Karpas-422 (cell line): Measurements from ENCODE around the gene CDH6. TPM values are rescaled to one million over a fixed set of nuclear protein-coding genes. Genes with fewer than 3 reads are reported as not detected.

Source experiments
- DNase-seq: peaks from one replicate; pipeline ENCODE4 v3.0.0-alpha.2; 2015
- H2AFZ ChIP-seq: fragments of 200-600 bp; sonication (generic); 2 replicates; pipeline ENCODE4 v1.6.1; 2014; ENCODE audit warnings: antibody characterized with exemption, low read length, mixed read lengths
- H3K27ac ChIP-seq: fragments of 200-600 bp; sonication (generic); 2 replicates; pipeline ENCODE4 v1.5.1; 2014; ENCODE audit warnings: mild to moderate bottlenecking, low read length, moderate library complexity
- H3K27me3 ChIP-seq: fragments of 200-600 bp; sonication (generic); 2 replicates; pipeline ENCODE4 v1.6.1; 2014; ENCODE audit warnings: low read length, mixed read lengths
- H3K36me3 ChIP-seq: fragments of 200-600 bp; sonication (generic); 2 replicates; pipeline ENCODE4 v1.6.1; 2014; ENCODE audit warnings: low read length, mixed read lengths; ENCODE audit not compliant: insufficient read depth
- H3K4me1 ChIP-seq: fragments of 200-600 bp; sonication (generic); 2 replicates; pipeline ENCODE4 v1.6.1; 2014; ENCODE audit warnings: mild to moderate bottlenecking, low read length, mixed read lengths
- H3K4me2 ChIP-seq: fragments of 200-600 bp; sonication (generic); 2 replicates; pipeline ENCODE4 v1.6.1; 2014; ENCODE audit warnings: low read length, low read depth, mild to moderate bottlenecking; ENCODE audit not compliant: poor library complexity, severe bottlenecking
- H3K4me3 ChIP-seq: fragments of 200-600 bp; sonication (generic); 2 replicates; pipeline ENCODE4 v1.5.1; 2014; ENCODE audit warnings: mild to moderate bottlenecking, antibody characterized with exemption, low read length, mixed read lengths
- H3K79me2 ChIP-seq: fragments of 200-600 bp; sonication (generic); 2 replicates; pipeline ENCODE4 v1.6.1; 2014; ENCODE audit warnings: mild to moderate bottlenecking, low read length, mixed read lengths
- H3K9ac ChIP-seq: fragments of 200-600 bp; sonication (generic); 2 replicates; pipeline ENCODE4 v1.6.0; 2014; ENCODE audit warnings: low read length
- H3K9me2 ChIP-seq: fragments of 200-600 bp; sonication (generic), shearing (Covaris generic); replicated peaks from 2 replicates; pipeline ENCODE4 v1.6.0; 2014; ENCODE audit warnings: mild to moderate bottlenecking, low read length, moderate library complexity; ENCODE audit not compliant: insufficient read depth
- H3K9me3 ChIP-seq: fragments of 300-700, 200-600 bp; sonication (generic); 2 replicates; pipeline ENCODE4 v1.6.1; 2014; ENCODE audit warnings: low read length, mixed read lengths
- H4K20me1 ChIP-seq: fragments of 200-600 bp; sonication (generic); 2 replicates; pipeline ENCODE4 v1.6.1; 2014; ENCODE audit warnings: mild to moderate bottlenecking, antibody characterized with exemption, low read length, low read depth; ENCODE audit not compliant: insufficient read depth
- total RNA-seq: library from RNA; depleted of rRNA; stranded (reverse); fragments of >200 nt; shearing (Covaris generic); gene quantifications from 2 replicates; pipeline ENCODE4 v1.2.3, GENCODE V29; 2014; ENCODE audit warnings: low replicate concordance

CDH6 gene
- total RNA-seq, 1 experiment from 2014 or later: not detected

DNA sequence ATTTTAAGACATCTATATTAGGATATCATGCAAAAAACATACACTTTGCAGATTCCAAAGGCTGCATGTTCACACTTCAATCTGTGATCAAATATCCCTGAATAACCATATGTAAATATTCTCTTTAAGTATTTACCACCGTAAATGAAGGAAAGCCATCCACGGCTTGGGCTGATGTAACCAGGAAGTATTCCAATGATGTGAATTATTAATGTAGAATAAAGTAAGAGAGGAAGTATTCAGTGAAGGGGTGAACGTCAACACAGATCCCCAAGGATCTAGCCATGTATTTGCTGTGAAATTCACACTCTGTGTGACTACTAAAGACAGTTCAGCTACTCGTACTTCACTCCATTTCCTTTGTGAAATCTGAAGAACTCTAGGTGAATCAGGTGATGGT is 75.2 kb downstream of the CDH6 start:
- no peak overlapping the region for H3K4me3 ChIP-seq
- H3K36me3 ChIP-seq: no peaks in the 10 kb centered on the region
- no peak for DNase-seq
- no peak overlapping the region for H3K4me2 ChIP-seq
- no peaks in the 10 kb centered on the region for H3K79me2 ChIP-seq
- no peak overlapping the region for H3K9ac ChIP-seq
- H3K27me3 ChIP-seq: no peaks in the 10 kb centered on the region
- H3K27ac ChIP-seq: no peak overlapping the region
- H3K4me1 ChIP-seq: no peaks in the 10 kb centered on the region
- no peaks in the 10 kb centered on the region for H4K20me1 ChIP-seq
- no peak overlapping the region for H2AFZ ChIP-seq
- H3K9me2 ChIP-seq: no peaks in the 10 kb centered on the region
- H3K9me3 ChIP-seq: no peaks in the 10 kb centered on the region

DNA sequence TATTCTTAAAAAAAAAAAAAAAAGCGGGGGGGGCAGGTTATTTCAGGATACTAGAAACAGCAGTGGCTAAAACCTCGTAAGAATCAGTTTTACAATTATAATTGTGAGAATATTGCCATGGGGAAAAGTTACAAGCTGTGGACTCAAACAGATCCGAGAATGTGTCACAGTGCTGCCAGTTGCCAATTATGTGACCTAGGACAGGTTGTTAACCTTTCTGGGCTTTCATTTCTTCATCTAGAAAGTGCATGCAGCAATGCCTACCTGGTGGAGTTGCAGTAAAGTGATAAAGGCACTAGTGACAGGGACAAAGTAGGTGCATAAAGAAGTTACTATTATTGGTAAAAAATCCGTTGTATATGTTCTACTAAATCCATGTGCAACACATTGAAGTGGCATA is 75.8 kb downstream of the CDH6 start:
- no peaks in the 10 kb centered on the region for H3K9me2 ChIP-seq
- H4K20me1 ChIP-seq: no peaks in the 10 kb centered on the region
- H3K36me3 ChIP-seq: no peaks in the 10 kb centered on the region
- no peaks in the 10 kb centered on the region for H3K9me3 ChIP-seq
- no peak overlapping the region for H3K4me3 ChIP-seq
- H2AFZ ChIP-seq: no peak overlapping the region
- no peak overlapping the region for H3K9ac ChIP-seq
- no peak overlapping the region for H3K4me2 ChIP-seq
- H3K4me1 ChIP-seq: no peaks in the 10 kb centered on the region; the same call in 1 of the 2 replicates
- DNase-seq: no peak
- H3K27me3 ChIP-seq: no peaks in the 10 kb centered on the region
- H3K27ac ChIP-seq: no peak overlapping the region
- no peaks in the 10 kb centered on the region for H3K79me2 ChIP-seq

DNA sequence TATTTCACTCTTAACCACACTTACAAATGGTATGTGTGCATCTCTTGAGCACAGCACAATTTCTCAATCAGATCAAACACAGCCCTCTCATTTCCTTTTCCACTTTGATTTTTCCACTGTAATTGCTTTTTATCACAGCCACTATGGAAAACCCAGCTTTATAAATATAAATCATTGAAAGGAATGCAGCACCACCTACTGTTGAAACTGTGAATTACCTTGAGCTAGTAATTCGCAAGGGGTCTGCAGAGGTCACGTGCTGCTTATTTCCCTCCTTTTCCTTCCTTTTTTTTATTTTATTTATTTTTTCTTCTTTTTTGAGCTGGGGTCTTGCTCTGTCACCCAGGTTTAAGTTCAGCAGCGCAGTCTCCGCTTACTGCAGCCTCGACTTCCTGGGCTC is 76.9 kb downstream of the CDH6 start:
- Histone ChIP-seq H3K4me1 (no peaks in the 10 kb centered on the region; the same call in 1 of the 2 replicates), H3K9me2 (no peaks in the 10 kb centered on the region)
- DNase-seq: peak; percentile 68

GRCh38 chr5:31271567-31271966 is 78.1 kb downstream of the CDH6 start:
- no peaks in the 10 kb centered on the region; the same call in 1 of the 2 replicates for H3K4me1 ChIP-seq
- H3K27ac ChIP-seq: no peak overlapping the region
- H3K9me2 ChIP-seq: no peaks in the 10 kb centered on the region
- H3K36me3 ChIP-seq: no peaks in the 10 kb centered on the region
- no peak for DNase-seq
- no peaks in the 10 kb centered on the region for H3K9me3 ChIP-seq
- no peaks in the 10 kb centered on the region for H3K27me3 ChIP-seq
- H4K20me1 ChIP-seq: no peaks in the 10 kb centered on the region
- no peak overlapping the region for H3K9ac ChIP-seq
- no peaks in the 10 kb centered on the region for H3K79me2 ChIP-seq
- H2AFZ ChIP-seq: no peak overlapping the region
- no peak overlapping the region for H3K4me2 ChIP-seq
- H3K4me3 ChIP-seq: no peak overlapping the region

More for the DNA sequence above, 76.9 kb downstream of the CDH6 start:
- Histone ChIP-seq H4K20me1 (no peaks in the 10 kb centered on the region), H3K36me3 (no peaks in the 10 kb centered on the region), H3K9me3 (no peaks in the 10 kb centered on the region), H3K4me3 (no peak overlapping the region), H3K4me2 (no peak overlapping the region), H3K79me2 (no peaks in the 10 kb centered on the region), H2AFZ (no peak overlapping the region), H3K27ac (no peak overlapping the region), H3K9ac (no peak overlapping the region), H3K27me3 (no peaks in the 10 kb centered on the region)

GRCh38 chr5:31273161-31273560 is 79.7 kb downstream of the CDH6 start:
- Histone ChIP-seq H3K9me3 (no peaks in the 10 kb centered on the region), H3K4me3 (no peak overlapping the region), H3K4me2 (no peak overlapping the region), H3K36me3 (no peaks in the 10 kb centered on the region), H3K27me3 (no peaks in the 10 kb centered on the region), H3K79me2 (no peaks in the 10 kb centered on the region), H4K20me1 (no peaks in the 10 kb centered on the region), H3K27ac (no peak overlapping the region), H3K9ac (no peak overlapping the region), H3K9me2 (no peaks in the 10 kb centered on the region), H2AFZ (no peak overlapping the region), H3K4me1 (no peaks in the 10 kb centered on the region; the same call in 1 of the 2 replicates)
- DNase-seq: no peak

- Histone ChIP-seq H2AFZ (no peak overlapping the region), H4K20me1 (no peaks in the 10 kb centered on the region), H3K27me3 (no peaks in the 10 kb centered on the region), H3K4me1 (no peaks in the 10 kb centered on the region; the same call in 1 of the 2 replicates), H3K4me2 (peak overlapping the region; percentile 32), H3K79me2 (no peaks in the 10 kb centered on the region), H3K4me3 (no peak overlapping the region), H3K9me3 (no peaks in the 10 kb centered on the region), H3K9ac (no peak overlapping the region), H3K27ac (no peak overlapping the region), H3K9me2 (no peaks in the 10 kb centered on the region), H3K36me3 (no peaks in the 10 kb centered on the region)
- no peak for DNase-seq
These were observed 80.3 kb downstream of the CDH6 start for GRCh38 chr5:31273631-31274378.

- Histone ChIP-seq H3K4me1 (no peaks in the 10 kb centered on the region), H3K36me3 (no peaks in the 10 kb centered on the region)
These were observed 86.7 kb downstream of the CDH6 start for GRCh38 chr5:31280210-31280609.

GRCh38 chr5:31283326-31283725 is 89.8 kb downstream of the CDH6 start:
- Histone ChIP-seq H2AFZ (no peak overlapping the region), H3K4me1 (no peaks in the 10 kb centered on the region), H3K9ac (no peak overlapping the region), H3K9me3 (no peaks in the 10 kb centered on the region), H3K27me3 (no peaks in the 10 kb centered on the region), H3K4me3 (no peak overlapping the region), H3K36me3 (no peaks in the 10 kb centered on the region), H4K20me1 (no peaks in the 10 kb centered on the region), H3K79me2 (no peaks in the 10 kb centered on the region), H3K4me2 (no peak overlapping the region), H3K9me2 (no peaks in the 10 kb centered on the region), H3K27ac (no peak overlapping the region)
- no peak for DNase-seq

More at GRCh38 chr5:31280210-31280609, 86.7 kb downstream of the CDH6 start:
- no peaks in the 10 kb centered on the region for H4K20me1 ChIP-seq
- no peaks in the 10 kb centered on the region for H3K27me3 ChIP-seq
- no peak overlapping the region for H3K27ac ChIP-seq
- no peaks in the 10 kb centered on the region for H3K9me2 ChIP-seq
- H3K79me2 ChIP-seq: no peaks in the 10 kb centered on the region
- no peak overlapping the region for H3K4me3 ChIP-seq
- no peak overlapping the region for H3K9ac ChIP-seq
- no peak for DNase-seq
- H3K9me3 ChIP-seq: no peaks in the 10 kb centered on the region
- no peak overlapping the region for H2AFZ ChIP-seq
- no peak overlapping the region for H3K4me2 ChIP-seq
